Mucosa of stomach (tissue), 1 donor: ENCODE data around the gene WDR59.
A peak's percentile ranks its signal among the peaks of the same experiment; 100 is the strongest.
"Not testable (repeated sequence)": the region's sequence is repeated elsewhere in the genome, so short reads cannot be mapped to it uniquely, and the experiment has no call there.

ENCODE experiments used
- H3K27me3 ChIP-seq: one replicate; pipeline ENCODE4 v1.7.0; 2013; ENCODE audit warnings: mild to moderate bottlenecking, low read length; ENCODE audit not compliant: control insufficient read depth, insufficient read depth
- H3K36me3 ChIP-seq: one replicate; pipeline ENCODE4 v1.7.0; 2013; ENCODE audit warnings: low read length; ENCODE audit not compliant: control insufficient read depth, insufficient read depth
- H3K4me1 ChIP-seq: one replicate; pipeline ENCODE4 v1.7.0; 2013; ENCODE audit warnings: mild to moderate bottlenecking, low read length; ENCODE audit not compliant: control insufficient read depth, insufficient read depth
- H3K4me3 ChIP-seq: one replicate; pipeline ENCODE4 v1.7.0; 2013; ENCODE audit warnings: low read length
- H3K9ac ChIP-seq: one replicate; pipeline ENCODE4 v1.7.0; 2013; ENCODE audit warnings: mild to moderate bottlenecking, low read length, moderate library complexity
- H3K9me3 ChIP-seq: one replicate; pipeline ENCODE4 v1.7.0; 2013; ENCODE audit warnings: mild to moderate bottlenecking, low read length, moderate library complexity; ENCODE audit not compliant: control insufficient read depth
- donor health status: Pancreatic carcinoma.

The WDR59 gene

GRCh38 chr16:75023009-75023408, 38.1 kb upstream of the WDR59 start:
- Histone ChIP-seq H3K36me3 (no peaks in the 10 kb centered on the region), H3K9ac (no peak overlapping the region), H3K4me1 (peaks cover 23% of the 10 kb centered on the region), H3K4me3 (no peak overlapping the region), H3K27me3 (no peaks in the 10 kb centered on the region), H3K9me3 (no peaks in the 10 kb centered on the region)

GRCh38 chr16:75022567-75022966, 37.6 kb upstream of the WDR59 start:
- H3K36me3 ChIP-seq = no peaks in the 10 kb centered on the region
- H3K4me3 ChIP-seq = no peak overlapping the region
- H3K9ac ChIP-seq = no peak overlapping the region
- H3K4me1 ChIP-seq = peaks cover 23% of the 10 kb centered on the region
- H3K27me3 ChIP-seq = no peaks in the 10 kb centered on the region
- H3K9me3 ChIP-seq = no peaks in the 10 kb centered on the region

DNA sequence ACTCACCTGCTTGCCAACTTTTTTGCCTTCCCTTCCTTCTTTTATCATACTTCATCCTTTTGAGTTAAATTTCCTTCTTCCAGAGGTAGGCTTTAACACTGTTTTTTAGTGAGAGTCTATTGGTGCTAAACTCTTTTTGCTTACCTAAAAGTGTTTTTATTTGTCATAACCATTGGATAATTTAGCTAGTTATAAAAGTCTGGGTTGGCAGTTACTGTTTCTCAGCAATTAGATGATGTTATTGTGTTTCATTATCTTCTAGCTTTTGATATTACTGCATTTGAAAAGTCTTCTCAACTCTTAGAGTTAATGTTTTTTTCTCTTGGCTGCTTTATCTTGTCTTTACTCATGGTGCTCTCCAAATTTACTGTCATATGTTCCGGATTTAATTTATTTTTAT, 36.5 kb upstream of the WDR59 start:
- H3K9ac ChIP-seq = no peak overlapping the region
- H3K27me3 ChIP-seq = no peaks in the 10 kb centered on the region
- no peaks in the 10 kb centered on the region for H3K9me3 ChIP-seq
- no peak overlapping the region for H3K4me3 ChIP-seq
- H3K4me1 ChIP-seq = peaks cover 16% of the 10 kb centered on the region
- H3K36me3 ChIP-seq = no peaks in the 10 kb centered on the region

GRCh38 chr16:75019586-75019985, 34.7 kb upstream of the WDR59 start:
- H3K4me1 ChIP-seq = peaks cover 15% of the 10 kb centered on the region
- H3K36me3 ChIP-seq = no peaks in the 10 kb centered on the region
- no peak overlapping the region for H3K4me3 ChIP-seq
- no peaks in the 10 kb centered on the region for H3K9me3 ChIP-seq
- H3K27me3 ChIP-seq = no peaks in the 10 kb centered on the region
- no peak overlapping the region for H3K9ac ChIP-seq

DNA sequence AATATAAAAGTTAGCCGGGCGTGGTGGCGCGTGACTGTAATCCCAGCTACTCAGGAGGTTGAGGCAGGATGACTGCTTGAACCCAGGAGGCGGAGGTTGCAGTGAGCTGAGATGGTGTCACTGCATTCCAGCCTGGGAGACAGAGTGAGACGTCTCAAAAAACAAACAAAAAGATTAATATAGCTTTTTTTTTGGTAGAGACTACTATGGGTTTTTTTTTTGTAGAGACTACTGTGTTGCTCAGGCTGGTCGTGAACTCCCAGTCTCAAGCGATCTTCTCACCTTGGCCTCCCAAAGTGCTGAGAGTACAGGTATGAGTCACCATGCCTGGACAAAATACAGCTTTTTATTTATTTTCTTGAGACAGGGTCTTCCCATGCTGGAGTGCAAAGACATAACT, 34.1 kb upstream of the WDR59 start:
- no peaks in the 10 kb centered on the region for H3K27me3 ChIP-seq
- no peak overlapping the region for H3K4me3 ChIP-seq
- peaks cover 12% of the 10 kb centered on the region for H3K4me1 ChIP-seq
- no peaks in the 10 kb centered on the region for H3K9me3 ChIP-seq
- no peaks in the 10 kb centered on the region for H3K36me3 ChIP-seq
- H3K9ac ChIP-seq = no peak overlapping the region

- H3K9ac ChIP-seq = no peak overlapping the region
- H3K36me3 ChIP-seq = no peaks in the 10 kb centered on the region
- no peaks in the 10 kb centered on the region for H3K9me3 ChIP-seq
- H3K4me1 ChIP-seq = peaks cover 14% of the 10 kb centered on the region
- no peaks in the 10 kb centered on the region for H3K27me3 ChIP-seq
- H3K4me3 ChIP-seq = no peak overlapping the region
These were observed 33.0 kb upstream of the WDR59 start for GRCh38 chr16:75017670-75018525.

DNA sequence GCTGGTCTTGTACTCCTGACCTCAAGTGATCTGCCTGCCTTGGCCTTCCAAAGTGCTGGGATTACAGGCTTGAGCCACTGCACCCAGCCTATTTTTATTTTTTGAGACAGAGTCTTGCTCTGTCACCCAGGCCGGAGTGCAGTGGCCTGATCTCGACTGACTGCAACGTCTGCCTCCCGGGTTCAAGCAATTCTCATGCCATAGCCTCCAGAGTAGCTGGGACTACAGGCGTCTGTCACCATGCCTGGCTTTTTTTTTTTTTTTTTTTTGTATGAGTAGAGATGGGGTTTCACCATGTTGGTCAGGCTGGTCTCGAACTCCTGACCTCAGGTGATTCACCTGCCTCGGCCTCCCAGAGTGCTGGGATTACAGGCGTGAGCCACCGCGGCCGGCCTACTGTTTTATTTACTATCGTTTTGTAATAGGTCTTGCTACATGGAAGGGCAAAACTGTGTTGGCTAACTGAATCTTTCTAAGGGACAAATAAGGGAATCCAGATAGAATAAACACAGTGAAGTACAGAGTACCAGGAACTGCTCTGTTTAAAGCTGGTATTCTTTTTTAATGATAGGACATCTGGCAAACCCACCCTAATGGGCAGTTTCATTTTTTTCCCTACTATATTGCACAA, 31.6 kb upstream of the WDR59 start:
- not testable (repeated sequence) for H3K9ac ChIP-seq, H3K9me3 ChIP-seq, H3K4me3 ChIP-seq, H3K27me3 ChIP-seq, H3K36me3 ChIP-seq
- peaks cover 26% of the 10 kb centered on the region for H3K4me1 ChIP-seq

GRCh38 chr16:75014318-75014717, 29.4 kb upstream of the WDR59 start:
- Histone ChIP-seq H3K4me1 (peaks cover 36% of the 10 kb centered on the region), H3K27me3 (no peaks in the 10 kb centered on the region), H3K9me3 (no peaks in the 10 kb centered on the region), H3K9ac (no peak overlapping the region), H3K4me3 (no peak overlapping the region), H3K36me3 (no peaks in the 10 kb centered on the region)

- H3K4me3 ChIP-seq, H3K9ac ChIP-seq, H3K36me3 ChIP-seq, H3K9me3 ChIP-seq, H3K27me3 ChIP-seq: not testable (repeated sequence)
- H3K4me1 ChIP-seq = peaks cover 32% of the 10 kb centered on the region
These were observed 28.2 kb upstream of the WDR59 start for GRCh38 chr16:75013123-75013522.

DNA sequence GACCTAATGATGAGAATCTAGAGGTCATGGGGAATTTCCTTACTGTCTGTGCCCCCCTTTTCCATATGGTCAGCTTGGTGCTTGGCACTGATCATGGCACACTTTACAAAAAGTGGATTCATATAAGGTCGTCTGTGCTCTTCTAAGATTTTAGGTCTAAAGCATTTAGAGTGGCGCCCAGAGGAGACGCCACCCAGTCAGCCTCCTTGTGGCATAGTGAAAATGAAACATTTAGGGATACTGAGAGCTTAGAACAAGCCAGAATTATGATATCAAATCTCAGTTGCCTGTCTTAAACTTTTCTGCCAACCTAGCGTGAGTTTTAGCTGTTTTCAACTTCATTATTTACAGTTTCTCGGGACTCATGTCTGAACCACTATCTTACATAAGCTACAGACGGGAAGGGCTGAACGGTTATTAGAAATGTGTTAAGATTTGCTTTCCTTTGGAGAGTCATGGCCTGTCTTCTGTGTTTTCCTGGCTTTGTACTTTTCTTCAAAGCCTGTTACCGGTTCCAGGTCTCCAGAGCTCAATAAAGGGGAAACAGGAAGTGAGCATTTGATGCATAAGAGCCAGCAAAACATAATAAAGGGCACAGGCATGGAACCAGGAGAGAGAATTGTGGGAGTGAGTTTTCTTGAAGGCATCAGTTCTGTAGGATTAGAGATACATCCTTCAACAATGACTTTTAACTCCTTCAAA, 27.6 kb upstream of the WDR59 start:
- Histone ChIP-seq H3K27me3 (no peaks in the 10 kb centered on the region), H3K4me1 (peaks cover 26% of the 10 kb centered on the region), H3K9ac (peak overlapping the region; percentile 54), H3K4me3 (peak overlapping the region; percentile 4), H3K36me3 (no peaks in the 10 kb centered on the region), H3K9me3 (no peaks in the 10 kb centered on the region)

- Histone ChIP-seq H3K4me3 (peak overlapping the region; percentile 4), H3K4me1 (peaks cover 24% of the 10 kb centered on the region), H3K9ac (peak overlapping the region; percentile 54), H3K9me3 (no peaks in the 10 kb centered on the region), H3K36me3 (no peaks in the 10 kb centered on the region), H3K27me3 (no peaks in the 10 kb centered on the region)
These were observed 26.8 kb upstream of the WDR59 start for GRCh38 chr16:75011634-75012307.

- Histone ChIP-seq H3K4me1 (peaks cover 24% of the 10 kb centered on the region), H3K9ac (no peak overlapping the region), H3K27me3 (no peaks in the 10 kb centered on the region), H3K36me3 (no peaks in the 10 kb centered on the region), H3K4me3 (no peak overlapping the region), H3K9me3 (no peaks in the 10 kb centered on the region)
These were observed 25.5 kb upstream of the WDR59 start for GRCh38 chr16:75010427-75010826.
